ENCODE data around the gene NUP205.

DNA sequence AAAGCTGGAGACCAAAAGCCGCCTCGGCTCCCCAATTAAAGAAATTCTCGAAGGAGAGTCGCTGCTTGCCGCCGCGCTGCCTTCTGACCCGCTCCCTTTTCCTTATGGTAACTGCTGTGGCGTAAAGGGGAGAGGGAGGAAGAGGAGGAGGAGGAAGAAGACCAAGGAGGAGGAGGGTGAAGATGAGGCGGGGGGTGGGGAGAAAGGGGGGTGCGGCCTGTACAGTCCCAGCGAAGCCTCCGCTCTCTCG lies 48.2 kb upstream of the NUP205 start:
- TF ChIP-seq, protein P1, sequence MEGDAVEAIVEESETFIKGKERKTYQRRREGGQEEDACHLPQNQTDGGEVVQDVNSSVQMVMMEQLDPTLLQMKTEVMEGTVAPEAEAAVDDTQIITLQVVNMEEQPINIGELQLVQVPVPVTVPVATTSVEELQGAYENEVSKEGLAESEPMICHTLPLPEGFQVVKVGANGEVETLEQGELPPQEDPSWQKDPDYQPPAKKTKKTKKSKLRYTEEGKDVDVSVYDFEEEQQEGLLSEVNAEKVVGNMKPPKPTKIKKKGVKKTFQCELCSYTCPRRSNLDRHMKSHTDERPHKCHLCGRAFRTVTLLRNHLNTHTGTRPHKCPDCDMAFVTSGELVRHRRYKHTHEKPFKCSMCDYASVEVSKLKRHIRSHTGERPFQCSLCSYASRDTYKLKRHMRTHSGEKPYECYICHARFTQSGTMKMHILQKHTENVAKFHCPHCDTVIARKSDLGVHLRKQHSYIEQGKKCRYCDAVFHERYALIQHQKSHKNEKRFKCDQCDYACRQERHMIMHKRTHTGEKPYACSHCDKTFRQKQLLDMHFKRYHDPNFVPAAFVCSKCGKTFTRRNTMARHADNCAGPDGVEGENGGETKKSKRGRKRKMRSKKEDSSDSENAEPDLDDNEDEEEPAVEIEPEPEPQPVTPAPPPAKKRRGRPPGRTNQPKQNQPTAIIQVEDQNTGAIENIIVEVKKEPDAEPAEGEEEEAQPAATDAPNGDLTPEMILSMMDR (IDR thresholded peaks at IDR 0.05): no peak
- TF ChIP-seq POLR2A (IDR thresholded peaks at IDR 0.05): no peak

All from heart left ventricle (tissue), 13 donors.